GM23338 (cell line): Measurements from ENCODE around the gene RHOB.

Experiments
- CREB1 ChIP-seq: fragments of 250-450 bp; sonication (Bioruptor Pico); IDR thresholded peaks from 2 replicates; pipeline ENCODE4 v1.5.0; 2020; ENCODE audit warnings: low read depth, mild to moderate bottlenecking, moderate library complexity
- EZH2phosphoT487 ChIP-seq: fragments of 200-600 bp; sonication (generic); IDR thresholded peaks from one replicate; pipeline ENCODE4 v1.8.1; 2018; ENCODE audit warnings: antibody characterized with exemption; ENCODE audit not compliant: unreplicated experiment
- STAT1 ChIP-seq: IDR thresholded peaks from one replicate; pipeline ENCODE4 v1.6.1; 2016; ENCODE audit warnings: antibody characterized with exemption; ENCODE audit not compliant: unreplicated experiment
- TF ChIP-seq, protein P1 (sequence below), 2 experiments: fragments of 200-600 bp in 1 of 2; sonication (generic) in 1 of 2; conservative IDR thresholded peaks; 2 replicates each; pipeline versions ENCODE4 v1.5.1 to v1.6.1; 2016 to 2017; ENCODE audit warnings: antibody characterized with exemption in 2 of 2, low read depth in 2 of 2, mild to moderate bottlenecking in 2 of 2, moderate library complexity in 1 of 2

DNA sequence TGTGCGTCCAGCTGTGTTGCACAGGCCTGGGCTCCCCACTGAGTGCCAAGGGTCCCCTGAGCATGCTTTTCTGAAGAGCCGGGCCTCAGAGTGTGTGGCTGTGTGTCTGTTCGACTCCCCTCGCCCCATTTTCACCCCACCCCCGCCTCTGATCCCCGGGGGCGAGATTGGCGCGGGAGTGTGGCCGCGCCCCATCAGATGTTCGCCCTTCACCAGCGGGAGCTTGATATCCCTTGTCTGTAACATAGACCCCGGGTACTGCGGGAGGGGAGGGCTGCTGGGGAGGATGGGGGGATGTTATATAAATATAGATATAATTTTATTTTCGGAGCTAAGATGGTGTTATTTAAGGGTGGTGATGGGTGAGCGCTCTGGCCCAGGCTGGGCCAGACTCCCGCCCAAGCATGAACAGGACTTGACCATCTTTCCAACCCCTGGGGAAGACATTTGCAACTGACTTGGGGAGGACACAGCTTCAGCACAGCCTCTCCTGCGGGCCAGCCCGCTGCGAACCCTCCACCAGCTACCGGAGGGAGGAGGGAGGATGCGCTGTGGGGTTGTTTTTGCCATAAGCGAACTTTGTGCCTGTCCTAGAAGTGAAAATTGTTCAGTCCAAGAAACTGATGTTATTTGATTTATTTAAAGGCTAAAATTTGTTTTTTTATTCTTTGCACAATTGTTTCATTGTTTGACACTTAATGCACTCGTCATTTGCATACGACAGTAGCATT lies 1.5 kb downstream of the RHOB start:
- TF ChIP-seq CREB1 (CRISPR knock-in tag) (no peak), STAT1 (no peak), EZH2phosphoT487 (no peak)
- TF ChIP-seq, protein P1, sequence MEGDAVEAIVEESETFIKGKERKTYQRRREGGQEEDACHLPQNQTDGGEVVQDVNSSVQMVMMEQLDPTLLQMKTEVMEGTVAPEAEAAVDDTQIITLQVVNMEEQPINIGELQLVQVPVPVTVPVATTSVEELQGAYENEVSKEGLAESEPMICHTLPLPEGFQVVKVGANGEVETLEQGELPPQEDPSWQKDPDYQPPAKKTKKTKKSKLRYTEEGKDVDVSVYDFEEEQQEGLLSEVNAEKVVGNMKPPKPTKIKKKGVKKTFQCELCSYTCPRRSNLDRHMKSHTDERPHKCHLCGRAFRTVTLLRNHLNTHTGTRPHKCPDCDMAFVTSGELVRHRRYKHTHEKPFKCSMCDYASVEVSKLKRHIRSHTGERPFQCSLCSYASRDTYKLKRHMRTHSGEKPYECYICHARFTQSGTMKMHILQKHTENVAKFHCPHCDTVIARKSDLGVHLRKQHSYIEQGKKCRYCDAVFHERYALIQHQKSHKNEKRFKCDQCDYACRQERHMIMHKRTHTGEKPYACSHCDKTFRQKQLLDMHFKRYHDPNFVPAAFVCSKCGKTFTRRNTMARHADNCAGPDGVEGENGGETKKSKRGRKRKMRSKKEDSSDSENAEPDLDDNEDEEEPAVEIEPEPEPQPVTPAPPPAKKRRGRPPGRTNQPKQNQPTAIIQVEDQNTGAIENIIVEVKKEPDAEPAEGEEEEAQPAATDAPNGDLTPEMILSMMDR (conservative IDR thresholded peaks at IDR 0.05; ENCODE audit: low read depth in 2 of 2): no peak
